Activated naive CD8-positive, alpha-beta T cell treated with anti-CD3 and anti-CD28 coated beads, Interleukin-2, amount 10 ng/mL, durations not matched to agents 7 days and 5 days (primary cell): ENCODE results near the gene NKX1-1. TPM values are rescaled to one million over a fixed set of nuclear protein-coding genes. Genes with fewer than 3 reads are reported as not detected.

Experiments used
- ATAC-seq: fragments of 150-1000 bp; cut with Tn5 transposase; one replicate; pipeline ENCODE4 v1.10.0; 2021; ENCODE audit warnings: low read depth, moderate library complexity
- POLR2A ChIA-PET: fragments of 350-600 bp; sonication (Branson Sonifier 250); formaldehyde crosslinking; loops from one replicate; lab custom pipeline; 2021; ENCODE audit warnings: antibody characterized with exemption; lab: Charles Lee
- DNase-seq: peaks from one replicate; pipeline ENCODE4 v3.0.0; 2021
- H3K27ac Mint-ChIP-seq: one replicate; pipeline ENCODE4 v1.8.0; 2022; ENCODE audit warnings: mild to moderate bottlenecking, mixed read lengths
- H3K27me3 Mint-ChIP-seq: one replicate; pipeline ENCODE4 v1.8.0; 2022; ENCODE audit warnings: mild to moderate bottlenecking, moderate library complexity, mixed read lengths
- H3K36me3 Mint-ChIP-seq: one replicate; pipeline ENCODE4 v1.8.0; 2021; ENCODE audit warnings: mild to moderate bottlenecking, mixed read lengths
- H3K4me1 Mint-ChIP-seq: one replicate; pipeline ENCODE4 v1.8.0; 2021; ENCODE audit warnings: mixed read lengths
- H3K4me3 Mint-ChIP-seq: one replicate; pipeline ENCODE4 v1.8.0; 2022; ENCODE audit warnings: mild to moderate bottlenecking, moderate library complexity, mixed read lengths
- H3K9me3 Mint-ChIP-seq: one replicate; pipeline ENCODE4 v1.8.0; 2021; ENCODE audit warnings: mixed read lengths
- total RNA-seq, 2 experiments: library from RNA; stranded (reverse); gene quantifications; one replicate each; pipeline ENCODE4 v1.2.3, GENCODE V29; 2021

The NKX1-1 gene
- total RNA-seq, 2 experiments from 2014 or later, result not detected

GRCh38 chr4:1363513-1363912, 42.7 kb downstream of the NKX1-1 start:
- ATAC-seq, result no peak
- Mint-ChIP-seq H3K36me3 (no peaks in the 10 kb centered on the region), H3K4me3 (no peak overlapping the region), H3K27me3 (no peaks in the 10 kb centered on the region), H3K27ac (no peak overlapping the region), H3K9me3 (no peaks in the 10 kb centered on the region), H3K4me1 (no peaks in the 10 kb centered on the region)
- DNase-seq, result no peak
- POLR2A ChIA-PET, result no interaction called here

GRCh38 chr4:1362521-1362920, 43.7 kb downstream of the NKX1-1 start:
- POLR2A ChIA-PET, result no interaction called here
- Mint-ChIP-seq H3K4me1 (no peaks in the 10 kb centered on the region), H3K27me3 (no peaks in the 10 kb centered on the region)

GRCh38 chr4:1362046-1362445, 44.2 kb downstream of the NKX1-1 start:
- no peaks in the 10 kb centered on the region for H3K36me3 Mint-ChIP-seq
- POLR2A ChIA-PET, result no interaction called here
- no peak overlapping the region for H3K4me3 Mint-ChIP-seq

More at GRCh38 chr4:1362521-1362920, 43.7 kb downstream of the NKX1-1 start:
- no peaks in the 10 kb centered on the region for H3K9me3 Mint-ChIP-seq
- ATAC-seq, result no peak
- H3K4me3 Mint-ChIP-seq, result no peak overlapping the region
- H3K36me3 Mint-ChIP-seq, result no peaks in the 10 kb centered on the region
- H3K27ac Mint-ChIP-seq, result no peak overlapping the region
- no peak for DNase-seq

GRCh38 chr4:1361431-1361830, 44.8 kb downstream of the NKX1-1 start:
- Mint-ChIP-seq H3K4me3 (no peak overlapping the region), H3K36me3 (no peaks in the 10 kb centered on the region), H3K4me1 (no peaks in the 10 kb centered on the region), H3K27me3 (no peaks in the 10 kb centered on the region), H3K9me3 (no peaks in the 10 kb centered on the region), H3K27ac (no peak overlapping the region)
- DNase-seq (no peak), ATAC-seq (no peak)
- POLR2A ChIA-PET, result no interaction called here

More at GRCh38 chr4:1362046-1362445, 44.2 kb downstream of the NKX1-1 start:
- no peak for DNase-seq
- no peaks in the 10 kb centered on the region for H3K9me3 Mint-ChIP-seq
- H3K27me3 Mint-ChIP-seq, result no peaks in the 10 kb centered on the region
- no peak overlapping the region for H3K27ac Mint-ChIP-seq
- H3K4me1 Mint-ChIP-seq, result no peaks in the 10 kb centered on the region
- no peak for ATAC-seq

- no peaks in the 10 kb centered on the region for H3K9me3 Mint-ChIP-seq
- H3K27me3 Mint-ChIP-seq, result no peaks in the 10 kb centered on the region
- H3K4me3 Mint-ChIP-seq, result no peak overlapping the region
- POLR2A ChIA-PET, result no interaction called here
- H3K4me1 Mint-ChIP-seq, result no peaks in the 10 kb centered on the region
- no peak overlapping the region for H3K27ac Mint-ChIP-seq
- H3K36me3 Mint-ChIP-seq, result no peaks in the 10 kb centered on the region
- no peak for ATAC-seq
- no peak for DNase-seq
Measured at GRCh38 chr4:1360423-1361283, 45.6 kb downstream of the NKX1-1 start.

- POLR2A ChIA-PET, result no interaction called here
- H3K27me3 Mint-ChIP-seq, result no peaks in the 10 kb centered on the region
- DNase-seq, result no peak
- H3K36me3 Mint-ChIP-seq, result no peaks in the 10 kb centered on the region
- no peak for ATAC-seq
- H3K27ac Mint-ChIP-seq, result no peak overlapping the region
- H3K4me3 Mint-ChIP-seq, result no peak overlapping the region
- no peaks in the 10 kb centered on the region for H3K4me1 Mint-ChIP-seq
- no peaks in the 10 kb centered on the region for H3K9me3 Mint-ChIP-seq
Measured at GRCh38 chr4:1359976-1360375, 46.3 kb downstream of the NKX1-1 start.

- Mint-ChIP-seq H3K27me3 (no peaks in the 10 kb centered on the region), H3K4me1 (no peaks in the 10 kb centered on the region), H3K27ac (no peak overlapping the region), H3K9me3 (no peaks in the 10 kb centered on the region), H3K36me3 (no peaks in the 10 kb centered on the region), H3K4me3 (no peak overlapping the region)
- no peak for ATAC-seq
- no peak for DNase-seq
- POLR2A ChIA-PET, result no interaction called here
Measured at GRCh38 chr4:1359144-1359501, 47.1 kb downstream of the NKX1-1 start.

- ATAC-seq, result no peak
- no peaks in the 10 kb centered on the region for H3K4me1 Mint-ChIP-seq
- POLR2A ChIA-PET, result no interaction called here
Measured at GRCh38 chr4:1358421-1359143, 47.7 kb downstream of the NKX1-1 start.

GRCh38 chr4:1357356-1358248, 48.6 kb downstream of the NKX1-1 start:
- no peak overlapping the region for H3K27ac Mint-ChIP-seq
- no peak for ATAC-seq
- no peaks in the 10 kb centered on the region for H3K36me3 Mint-ChIP-seq
- H3K9me3 Mint-ChIP-seq, result no peaks in the 10 kb centered on the region
- POLR2A ChIA-PET, result no interaction called here
- DNase-seq, result no peak
- H3K27me3 Mint-ChIP-seq, result no peaks in the 10 kb centered on the region
- no peak overlapping the region for H3K4me3 Mint-ChIP-seq
- H3K4me1 Mint-ChIP-seq, result no peaks in the 10 kb centered on the region

More at GRCh38 chr4:1358421-1359143, 47.7 kb downstream of the NKX1-1 start:
- no peak overlapping the region for H3K27ac Mint-ChIP-seq
- no peaks in the 10 kb centered on the region for H3K27me3 Mint-ChIP-seq
- no peak overlapping the region for H3K4me3 Mint-ChIP-seq
- no peak for DNase-seq
- no peaks in the 10 kb centered on the region for H3K9me3 Mint-ChIP-seq
- H3K36me3 Mint-ChIP-seq, result no peaks in the 10 kb centered on the region

- DNase-seq, result peak; percentile 65
- H3K9me3 Mint-ChIP-seq, result no peaks in the 10 kb centered on the region
- H3K27ac Mint-ChIP-seq, result no peak overlapping the region
- no peaks in the 10 kb centered on the region for H3K36me3 Mint-ChIP-seq
- H3K4me1 Mint-ChIP-seq, result peaks cover 4% of the 10 kb centered on the region
- H3K27me3 Mint-ChIP-seq, result no peaks in the 10 kb centered on the region
- no peak overlapping the region for H3K4me3 Mint-ChIP-seq
- POLR2A ChIA-PET, result interaction anchor here (1.2 kb wide), 2 partner anchors 10 to 249 kb away, joined by 3 read pairs; partner anchors contain the start of gene UVSSA
- ATAC-seq, result no peak
Measured at GRCh38 chr4:1356181-1356998, 49.9 kb downstream of the NKX1-1 start.

- H3K27me3 Mint-ChIP-seq, result no peaks in the 10 kb centered on the region
- DNase-seq (no peak), ATAC-seq (no peak)
- no peak overlapping the region for H3K4me3 Mint-ChIP-seq
- peaks cover 4% of the 10 kb centered on the region for H3K4me1 Mint-ChIP-seq
- POLR2A ChIA-PET, result interaction anchor here (1.2 kb wide), 2 partner anchors 9 to 250 kb away, joined by 3 read pairs; partner anchors contain the start of gene UVSSA
- H3K27ac Mint-ChIP-seq, result no peak overlapping the region
- H3K36me3 Mint-ChIP-seq, result no peaks in the 10 kb centered on the region
- no peaks in the 10 kb centered on the region for H3K9me3 Mint-ChIP-seq
Measured at GRCh38 chr4:1355378-1355777, 50.9 kb downstream of the NKX1-1 start.

- POLR2A ChIA-PET, result interaction anchor here (1.2 kb wide), 1 partner anchor 8 kb away, joined by 3 read pairs; the partner anchor contains the start of gene UVSSA
- no peak for ATAC-seq
- no peak overlapping the region for H3K27ac Mint-ChIP-seq
- no peak overlapping the region for H3K4me3 Mint-ChIP-seq
- peaks cover 4% of the 10 kb centered on the region for H3K4me1 Mint-ChIP-seq
- H3K27me3 Mint-ChIP-seq, result no peaks in the 10 kb centered on the region
- no peaks in the 10 kb centered on the region for H3K36me3 Mint-ChIP-seq
- H3K9me3 Mint-ChIP-seq, result no peaks in the 10 kb centered on the region
- DNase-seq, result no peak
Measured at GRCh38 chr4:1354983-1355275, 51.3 kb downstream of the NKX1-1 start.
